PC-3 (cell line): ENCODE measurements around the gene UMAD1. TPM values are rescaled to one million over a fixed set of nuclear protein-coding genes. Genes with fewer than 3 reads are reported as not detected.

ENCODE experiments used
- ATAC-seq: fragments of 200-7000 bp; cut with Tn5 transposase; 2 replicates; pipeline ENCODE4 v1.9.1; 2020; ENCODE audit warnings: mild to moderate bottlenecking, moderate library complexity
- BruUV-seq: library from RNA; stranded (reverse); fragments of 400-500 nt; replicated peaks from 2 replicates; lab custom pipeline; 2021; lab: Mats Ljungman, UMichigan
- CTCF ChIA-PET: fragments of 300-600 bp; sonication (Branson Sonifier 250); formaldehyde crosslinking; loops from one replicate; lab custom pipeline; 2022; ENCODE audit warnings: antibody characterized with exemption; lab: Charles Lee
- POLR2A ChIA-PET: fragments of 300-600 bp; sonication (Branson Sonifier 250); formaldehyde crosslinking; loops from one replicate; lab custom pipeline; 2022; ENCODE audit warnings: antibody characterized with exemption; ENCODE audit not compliant: unreplicated experiment; lab: Charles Lee
- DNase-seq: peaks from one replicate; pipeline ENCODE4 v3.0.0-alpha.2; 2015
- H2AFZ ChIP-seq: fragments of 300-600 bp; sonication (generic); 2 replicates; pipeline ENCODE4 v1.6.0; 2016; ENCODE audit warnings: antibody characterized with exemption, low read length
- H3F3A ChIP-seq: fragments of 300-600 bp; sonication (generic); one replicate; pipeline ENCODE4 v1.6.0; 2017; ENCODE audit warnings: antibody characterized with exemption, low read length, control low read depth, mild to moderate bottlenecking; ENCODE audit not compliant: unreplicated experiment
- H3K27ac ChIP-seq: fragments of 300-600 bp; sonication (generic); 2 replicates; pipeline ENCODE4 v1.5.1; 2016; ENCODE audit warnings: mild to moderate bottlenecking, low read length
- H3K27me3 ChIP-seq: fragments of 300-600 bp; sonication (generic); 2 replicates; pipeline ENCODE4 v1.6.1; 2016; ENCODE audit warnings: low read length, mixed read lengths
- H3K36me3 ChIP-seq: fragments of 300-600 bp; sonication (generic); 2 replicates; pipeline ENCODE4 v1.6.1; 2016; ENCODE audit warnings: low read depth, mixed run types, low read length, mixed read lengths
- H3K4me1 ChIP-seq: fragments of 300-600 bp; sonication (generic); 2 replicates; pipeline ENCODE4 v1.5.1; 2016; ENCODE audit warnings: low read length; ENCODE audit not compliant: insufficient read depth
- H3K4me2 ChIP-seq: fragments of 300-600 bp; sonication (generic); 2 replicates; pipeline ENCODE4 v1.6.0; 2016; ENCODE audit warnings: low read length
- H3K4me3 ChIP-seq: fragments of 300-600 bp; sonication (generic); 2 replicates; pipeline ENCODE4 v1.5.1; 2016; ENCODE audit warnings: mild to moderate bottlenecking, low read length, mixed read lengths
- H3K79me2 ChIP-seq: fragments of 300-600 bp; sonication (generic); 2 replicates; pipeline ENCODE4 v1.6.1; 2017; ENCODE audit warnings: low read length, mixed read lengths
- H3K9ac ChIP-seq: fragments of 300-600 bp; sonication (generic); 2 replicates; pipeline ENCODE4 v1.6.0; 2016; ENCODE audit warnings: mild to moderate bottlenecking, low read length
- H3K9me2 ChIP-seq: fragments of 300-600 bp; sonication (generic); replicated peaks from 2 replicates; pipeline ENCODE4 v1.6.1; 2016; ENCODE audit warnings: mixed run types, low read length, mixed read lengths
- H3K9me3 ChIP-seq: fragments of 300-600 bp; sonication (generic); 2 replicates; pipeline ENCODE4 v1.6.1; 2016; ENCODE audit warnings: low read length, mixed read lengths
- H4K20me1 ChIP-seq: fragments of 300-600 bp; sonication (generic); 2 replicates; pipeline ENCODE4 v1.6.1; 2016; ENCODE audit warnings: low read length, mixed read lengths
- CTCF ChIP-seq: fragments of 300-600 bp; sonication (generic); conservative IDR thresholded peaks from 2 replicates; pipeline ENCODE4 v1.5.1; 2017; ENCODE audit warnings: antibody characterized with exemption, low read depth, mild to moderate bottlenecking, low read length
- EZH2 ChIP-seq: fragments of 300-600 bp; sonication (generic); IDR thresholded peaks from one replicate; pipeline ENCODE4 v1.6.1; 2017; ENCODE audit warnings: antibody characterized with exemption, mild to moderate bottlenecking, low read length; ENCODE audit not compliant: unreplicated experiment
- EZH2phosphoT487 ChIP-seq: fragments of 300-600 bp; sonication (generic); IDR thresholded peaks from 2 replicates; pipeline ENCODE4 v1.6.1; 2018; ENCODE audit warnings: mild to moderate bottlenecking, antibody characterized with exemption, low read length, borderline replicate concordance
- intact Hi-C: fragments of 100-400 bp; cut with micrococcal nuclease; formaldehyde crosslinking; loops from 2 replicates; pipeline ENCODE4 v1.9.0; 2023
- total RNA-seq: library from RNA; depleted of rRNA; stranded (reverse); fragments of >200 nt; gene quantifications from 2 replicates; pipeline ENCODE4 v1.2.3, GENCODE V29; 2014

UMAD1 gene
- total RNA-seq, 1 experiment from 2014 or later = 8.9 TPM

- Histone ChIP-seq H3K27me3 (no peaks in the 10 kb centered on the region), H3K4me3 (no peak overlapping the region), H3F3A (peaks cover 4% of the 10 kb centered on the region), H3K4me2 (peak overlapping the region; percentile 79), H4K20me1 (no peaks in the 10 kb centered on the region), H2AFZ (no peak overlapping the region), H3K36me3 (no peaks in the 10 kb centered on the region), H3K27ac (peak overlapping the region; percentile 97), H3K4me1 (peaks cover 41% of the 10 kb centered on the region), H3K9me3 (no peaks in the 10 kb centered on the region), H3K79me2 (no peaks in the 10 kb centered on the region), H3K9ac (peak overlapping the region; percentile 76), H3K9me2 (no peaks in the 10 kb centered on the region)
- ATAC-seq (peak; percentile 58), DNase-seq (peak; percentile 89)
- BruUV-seq = no TSS peak
- intact Hi-C loops = loop anchor here (2.0 to 10.0 kb wide), 3 partner anchors 271 to 529 kb away; no protein-coding TSS in a partner anchor
- ChIA-PET POLR2A (interaction anchor here (0.7 kb wide), 2 partner anchors 34 to 42 kb away, joined by 3 to 11 read pairs; no protein-coding TSS in a partner anchor), CTCF (interaction anchor here (0.5 to 1.0 kb wide), 6 partner anchors 34 to 270 kb away, joined by 3 to 4 read pairs (median 3); no protein-coding TSS in a partner anchor)
- TF ChIP-seq EZH2 = no peak
- TF ChIP-seq CTCF = no peak
- no peak for TF ChIP-seq EZH2phosphoT487
These were observed 124.9 kb downstream of the UMAD1 start for GRCh38 chr7:7765422-7765821.

GRCh38 chr7:7766671-7767070 is 126.1 kb downstream of the UMAD1 start:
- Histone ChIP-seq H3K4me2 (peak overlapping the region; percentile 64; the same call in 1 of the 2 replicates), H3K4me3 (no peak overlapping the region), H3F3A (peaks cover 4% of the 10 kb centered on the region), H3K79me2 (no peaks in the 10 kb centered on the region), H3K27me3 (no peaks in the 10 kb centered on the region), H3K27ac (peak overlapping the region; percentile 70; the same call in 1 of the 2 replicates), H2AFZ (no peak overlapping the region), H4K20me1 (no peaks in the 10 kb centered on the region), H3K9me3 (no peaks in the 10 kb centered on the region), H3K9me2 (no peaks in the 10 kb centered on the region), H3K36me3 (no peaks in the 10 kb centered on the region), H3K4me1 (peaks cover 37% of the 10 kb centered on the region), H3K9ac (no peak overlapping the region)
- ATAC-seq (no peak), DNase-seq (peak; percentile 15)
- ChIA-PET POLR2A (no interaction called here), CTCF (no interaction called here)
- BruUV-seq = no TSS peak
- intact Hi-C loops = loop anchor here (10.0 kb wide), 2 partner anchors 332 to 528 kb away; no protein-coding TSS in a partner anchor
- TF ChIP-seq EZH2phosphoT487 (no peak), CTCF (no peak), EZH2 (no peak)
